Measurements from ENCODE around the gene ZNF692. TPM values are rescaled to one million over a fixed set of nuclear protein-coding genes. Genes with fewer than 3 reads are reported as not detected.

ZNF692 gene, protein sequence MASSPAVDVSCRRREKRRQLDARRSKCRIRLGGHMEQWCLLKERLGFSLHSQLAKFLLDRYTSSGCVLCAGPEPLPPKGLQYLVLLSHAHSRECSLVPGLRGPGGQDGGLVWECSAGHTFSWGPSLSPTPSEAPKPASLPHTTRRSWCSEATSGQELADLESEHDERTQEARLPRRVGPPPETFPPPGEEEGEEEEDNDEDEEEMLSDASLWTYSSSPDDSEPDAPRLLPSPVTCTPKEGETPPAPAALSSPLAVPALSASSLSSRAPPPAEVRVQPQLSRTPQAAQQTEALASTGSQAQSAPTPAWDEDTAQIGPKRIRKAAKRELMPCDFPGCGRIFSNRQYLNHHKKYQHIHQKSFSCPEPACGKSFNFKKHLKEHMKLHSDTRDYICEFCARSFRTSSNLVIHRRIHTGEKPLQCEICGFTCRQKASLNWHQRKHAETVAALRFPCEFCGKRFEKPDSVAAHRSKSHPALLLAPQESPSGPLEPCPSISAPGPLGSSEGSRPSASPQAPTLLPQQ
- 10.1 and 20.4 TPM in 2 replicates for total RNA-seq (ENCODE audit: low replicate concordance)

DNA sequence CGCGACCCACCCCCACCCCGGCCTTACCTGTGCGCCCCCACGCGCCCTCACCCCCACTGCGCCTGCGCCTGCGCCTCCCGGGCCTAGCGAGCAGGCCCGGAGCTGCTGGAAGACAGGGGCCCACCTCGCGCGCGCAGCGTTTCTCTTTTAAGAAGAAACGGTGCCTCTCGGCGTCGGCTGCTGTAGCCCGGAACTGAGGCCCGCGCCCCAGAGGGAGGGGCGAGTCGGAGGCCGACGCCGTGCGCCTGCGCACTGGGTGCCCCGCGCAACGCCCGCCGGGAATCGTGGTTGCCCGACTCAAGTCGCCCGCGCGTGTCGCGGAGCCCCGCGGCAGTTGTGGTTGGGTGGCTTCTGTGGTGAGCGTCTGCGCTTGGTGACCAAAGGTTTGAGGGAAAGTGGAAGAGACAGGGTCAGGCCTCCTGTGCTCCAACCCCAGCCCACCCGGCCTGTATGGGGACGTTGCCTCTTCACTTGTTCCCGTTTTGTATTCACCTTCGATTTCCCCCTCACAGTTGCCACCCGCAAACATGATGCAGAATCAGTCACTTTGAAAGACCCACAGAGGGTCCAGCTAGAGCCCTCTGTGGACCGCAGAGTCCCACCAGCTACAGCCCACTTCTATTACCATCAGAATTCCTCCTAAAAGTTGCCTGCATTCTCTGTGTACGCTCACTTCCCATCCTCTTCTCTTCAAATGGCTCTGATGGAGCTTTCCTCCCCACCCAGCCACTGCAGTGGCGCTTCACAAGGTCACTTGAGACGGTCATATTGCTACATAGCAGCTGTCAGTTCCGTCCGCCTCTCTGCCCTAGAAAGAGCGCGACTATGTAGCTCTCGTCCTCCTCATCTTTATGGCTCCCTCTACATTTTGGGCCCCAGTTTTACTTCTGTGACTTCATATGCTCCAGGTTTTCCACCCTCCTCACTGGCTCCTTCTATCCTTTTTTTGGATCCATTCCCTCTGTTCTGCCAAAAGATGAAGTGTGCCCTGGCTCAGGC, at the start of gene ZNF692:
ZNF692 (minus strand) TSS at position 195 of the 999 bp plus-strand sequence. CDS start 776 bp downstream, outside the sequence.

DNA sequence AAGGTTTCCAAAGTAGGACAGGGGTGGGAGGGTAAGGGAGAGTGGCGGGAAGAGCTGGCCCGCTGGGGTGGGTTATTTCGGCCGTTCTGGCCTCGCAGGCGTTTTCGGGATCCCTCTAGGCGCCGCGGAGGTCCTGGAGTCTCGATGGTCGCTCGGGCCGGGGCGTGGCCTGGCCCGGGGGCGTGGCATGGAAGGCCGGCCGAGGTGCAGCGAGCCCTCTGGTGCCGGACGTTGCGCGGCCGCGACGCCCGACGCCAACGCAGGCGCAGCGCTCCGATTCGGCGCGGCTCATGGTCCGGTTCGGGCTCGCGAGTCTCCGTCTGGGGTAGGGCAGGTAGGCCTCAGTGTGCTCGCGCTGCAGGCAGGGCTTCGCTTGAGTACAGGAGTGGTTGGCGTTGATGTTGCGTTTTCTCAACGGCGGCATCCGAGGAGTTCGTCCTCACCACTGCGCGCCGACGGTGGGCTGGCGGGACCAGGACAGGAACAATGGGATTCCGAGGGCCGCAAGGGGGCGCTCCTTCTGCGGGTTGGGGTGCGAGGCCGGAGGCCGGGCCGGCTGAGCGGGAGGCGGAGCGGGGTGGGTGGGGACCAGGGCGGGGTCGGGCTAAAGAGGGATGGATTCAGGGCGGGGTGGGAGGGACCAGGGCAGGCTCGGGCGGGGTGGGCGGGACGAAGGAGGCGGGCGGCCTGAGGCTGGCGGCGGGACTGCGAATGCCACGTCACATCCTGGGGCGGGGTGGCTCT, 47.3 kb upstream of the ZNF692 start, which contains the start of gene PGBD2:
PGBD2 (plus strand) TSS at position 227 of the 744 bp plus-strand sequence. CDS start 7,628 bp downstream, outside the sequence.

DNA sequence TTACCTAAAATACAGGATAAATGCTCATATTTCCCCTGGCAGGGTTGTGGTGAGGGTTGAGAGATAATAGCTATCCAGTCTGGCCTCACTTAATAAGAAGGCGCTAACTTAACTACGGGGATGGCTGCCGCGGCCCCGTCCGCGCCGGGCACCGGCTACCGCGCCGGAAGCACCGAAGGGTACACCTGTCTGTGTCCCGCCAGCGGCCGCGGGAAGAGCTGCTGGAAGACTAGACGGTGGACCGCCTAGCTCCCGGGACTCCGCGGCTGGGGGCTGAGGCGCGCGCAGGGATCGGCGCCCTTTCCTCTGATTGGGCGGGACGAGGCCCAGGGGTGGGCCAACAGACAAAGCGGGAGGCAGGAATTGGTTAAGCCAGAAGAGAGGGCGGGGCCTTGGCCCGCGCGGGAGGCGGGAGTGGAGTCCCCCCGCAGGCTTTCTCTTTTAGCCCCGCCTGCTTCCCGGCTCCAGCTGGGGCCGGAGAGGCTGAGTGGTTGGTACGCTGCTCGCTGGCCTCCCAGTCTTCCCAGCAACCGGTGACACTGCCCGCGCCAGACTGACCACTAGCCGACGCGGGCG, 21.0 kb downstream of the ZNF692 start, which contains the start of gene ZNF672:
ZNF672 (plus strand) TSS at position 444 of the 576 bp plus-strand sequence. CDS start 9,051 bp downstream, outside the sequence.

DNA sequence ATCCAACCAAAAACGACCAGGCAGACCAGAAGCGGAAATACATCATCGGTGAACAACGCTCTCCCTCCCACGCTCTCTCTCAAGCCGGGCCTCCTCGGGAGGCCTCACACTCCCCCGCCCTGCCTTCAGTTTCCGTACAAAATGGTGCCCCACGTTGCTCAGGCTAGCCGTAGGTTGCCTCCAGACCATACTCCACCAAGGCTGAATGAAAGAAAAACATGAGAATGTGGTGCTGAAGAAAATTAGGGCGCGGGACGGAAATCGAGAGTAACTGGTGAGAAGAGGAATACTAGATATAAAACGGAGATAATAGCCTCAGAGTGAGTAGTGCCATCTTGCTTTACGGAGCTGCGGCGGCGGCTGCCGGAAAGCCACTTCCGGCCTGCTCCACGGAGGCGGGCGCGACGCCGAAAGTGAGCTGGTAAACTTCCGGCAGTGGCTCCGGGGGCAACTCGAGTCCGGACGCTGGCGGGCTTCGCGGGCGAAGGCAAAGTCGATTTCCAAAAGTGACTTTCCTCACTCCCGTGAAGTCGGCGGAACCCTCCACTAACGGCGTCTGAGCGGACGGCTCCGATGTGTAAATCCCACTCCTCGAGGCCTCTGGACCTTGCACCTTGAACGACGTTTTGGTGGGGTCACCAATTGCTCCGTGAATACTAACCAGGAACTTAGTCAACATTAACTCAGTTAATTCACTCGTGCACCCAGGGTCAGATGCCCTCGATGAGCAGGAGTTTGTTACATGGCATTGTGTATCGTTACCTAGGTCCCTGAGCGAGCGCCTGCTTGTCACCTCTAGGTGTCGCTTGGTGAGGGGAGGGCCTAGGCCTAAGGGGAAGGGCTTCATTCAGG, 32.8 kb downstream of the ZNF692 start, which contains the start of gene SH3BP5L:
SH3BP5L (minus strand) TSS at position 7 of the 852 bp plus-strand sequence. CDS start 980 bp downstream, outside the sequence.

Other genes with a start within 250 kb of the ZNF692 start
- not detected in 2 replicates for gene OR2T11, start 224.0 kb downstream of the ZNF692 start, total RNA-seq (ENCODE audit: low replicate concordance)
- not detected in 2 replicates for gene OR2T35, start 213.8 kb downstream of the ZNF692 start, total RNA-seq (ENCODE audit: low replicate concordance)
- not detected in 2 replicates for gene OR2T27, start 203.6 kb downstream of the ZNF692 start, total RNA-seq (ENCODE audit: low replicate concordance)
- gene OR14I1, start 156.3 kb downstream of the ZNF692 start, total RNA-seq (ENCODE audit: low replicate concordance), result not detected in 2 replicates
- 0.30 and 0.35 TPM in 2 replicates for gene LYPD8, start 103.3 kb downstream of the ZNF692 start, total RNA-seq (ENCODE audit: low replicate concordance)
- 22.6 and 26.7 TPM in 2 replicates for gene SH3BP5L, start 33.2 kb downstream of the ZNF692 start, total RNA-seq (ENCODE audit: low replicate concordance)
- 9.7 and 23.8 TPM in 2 replicates for gene ZNF672, start 20.9 kb downstream of the ZNF692 start, total RNA-seq (ENCODE audit: low replicate concordance)
- 5.6 and 7.5 TPM in 2 replicates for gene PGBD2, start 47.1 kb upstream of the ZNF692 start, total RNA-seq (ENCODE audit: low replicate concordance)

Data from smooth muscle cell of the coronary artery (primary cell).